HG03045 (cell line): Measurements from ENCODE around the gene CDH4.

Source experiments
- ATAC-seq: cut with Tn5 transposase; IDR thresholded peaks from one replicate; pipeline ENCODE4 v1.9.1; 2021; ENCODE audit warnings: mild to moderate bottlenecking, moderate library complexity; ENCODE audit not compliant: unreplicated experiment

Gene CDH4

GRCh38 chr20:61891916-61892649 is 640.0 kb downstream of the CDH4 start:
- no peak for ATAC-seq

DNA sequence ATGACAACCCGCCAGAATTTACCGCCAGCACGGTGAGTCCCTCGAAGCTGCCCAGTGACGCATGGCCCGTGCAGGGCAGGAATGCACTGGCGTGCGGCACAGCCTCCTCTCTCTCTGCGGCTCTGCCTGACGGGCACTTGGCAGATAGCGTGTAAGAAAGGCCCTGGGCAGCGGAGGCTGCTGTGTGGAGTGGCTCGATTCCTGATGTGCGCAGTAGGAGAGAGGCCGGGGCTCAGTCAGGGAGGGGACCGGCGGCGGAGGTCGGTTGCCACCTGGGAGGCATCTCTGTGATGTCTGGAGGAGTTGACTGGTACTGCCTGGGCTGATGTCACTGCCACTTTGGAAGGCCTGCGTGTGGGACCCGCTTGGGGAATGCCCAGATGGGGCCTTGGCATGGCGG is 643.0 kb downstream of the CDH4 start:
- no peak for ATAC-seq

- no peak for ATAC-seq
These were observed 643.6 kb downstream of the CDH4 start for GRCh38 chr20:61895686-61896057.

DNA sequence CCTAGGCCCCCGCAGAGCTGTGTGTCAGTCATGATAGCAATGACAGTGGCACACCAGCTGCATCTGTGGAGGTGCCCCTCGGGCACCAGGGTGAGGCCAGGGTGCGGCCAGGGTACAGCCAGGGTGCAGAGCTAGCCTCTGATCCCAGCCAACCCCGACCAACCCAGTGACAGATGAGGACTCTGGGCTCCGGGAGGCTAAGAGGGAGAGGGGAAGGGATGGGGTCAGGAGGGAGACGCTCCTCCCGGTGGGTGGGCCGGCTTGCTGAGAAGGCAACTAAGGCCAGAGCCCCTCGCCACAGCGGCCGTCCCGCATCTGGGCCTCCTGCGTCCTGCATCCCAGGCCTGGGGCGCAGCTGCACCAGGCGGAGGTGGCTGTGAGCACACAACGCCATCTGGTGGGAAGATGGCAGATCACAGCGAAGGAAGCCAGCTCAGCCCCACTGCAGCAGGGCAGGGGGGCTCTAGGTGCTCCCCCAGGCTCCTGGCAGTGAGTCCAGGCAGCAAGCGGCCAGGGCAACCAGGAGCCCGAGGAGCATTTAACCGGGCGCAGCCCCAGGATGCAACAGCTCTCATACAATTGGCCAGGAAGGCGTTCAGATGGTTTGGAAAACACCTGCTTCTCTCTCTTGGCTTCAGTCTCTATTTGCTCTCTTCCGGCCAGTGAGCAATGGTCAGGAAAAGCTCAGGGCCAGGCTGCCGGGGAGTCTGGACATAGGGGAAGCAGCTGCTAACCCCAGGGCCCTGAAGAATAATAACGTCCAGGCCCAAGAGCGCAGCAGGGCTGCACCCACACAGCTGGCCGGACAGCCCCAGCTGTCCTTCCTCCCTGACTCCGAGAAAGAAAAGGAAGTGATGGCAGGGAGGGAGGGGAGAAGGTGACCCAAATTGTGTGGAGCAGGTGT is 644.2 kb downstream of the CDH4 start:
- ATAC-seq = no peak

DNA sequence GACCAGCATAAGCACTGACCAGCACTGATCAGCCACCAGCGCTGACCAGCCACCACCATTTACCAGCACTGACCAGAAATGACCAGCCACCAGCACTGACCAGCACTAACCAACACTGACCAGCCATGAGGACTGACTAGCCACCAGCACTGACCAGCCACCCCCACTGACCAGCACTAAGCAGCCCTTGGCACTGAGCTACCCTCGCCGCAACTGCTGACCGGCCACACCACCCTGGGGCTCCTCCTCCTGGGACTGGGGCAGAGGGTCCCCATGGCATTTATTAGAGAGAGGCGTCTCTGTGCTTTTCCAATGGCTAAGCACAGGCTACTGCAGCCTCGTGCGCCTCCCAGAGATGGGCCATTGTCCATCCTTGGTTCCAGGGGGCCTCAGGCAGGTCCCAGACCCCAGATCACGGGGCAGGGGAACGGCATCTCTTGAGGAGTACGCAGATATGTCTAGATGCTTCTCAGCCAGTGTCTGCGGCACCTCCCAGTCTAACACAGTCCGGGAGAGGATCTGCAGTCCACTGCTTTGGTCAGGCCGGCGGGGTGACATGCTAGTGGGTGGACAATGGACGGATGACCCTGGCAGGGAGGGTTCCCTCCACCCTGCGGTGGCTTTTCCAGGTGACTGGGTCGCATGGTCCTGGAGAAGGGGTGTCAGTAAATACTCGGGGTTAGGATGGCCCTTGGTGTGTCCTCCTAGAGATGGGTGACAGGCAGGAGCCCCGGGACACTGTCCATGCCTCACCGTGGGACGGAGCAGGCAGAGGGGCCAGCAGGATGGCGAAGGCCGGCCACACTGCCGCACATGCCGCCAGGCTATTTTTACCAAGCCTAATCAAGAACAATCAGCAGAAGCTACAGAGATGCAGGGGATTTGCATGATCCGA is 645.6 kb downstream of the CDH4 start:
- no peak for ATAC-seq

- ATAC-seq = no peak
These were observed 646.3 kb downstream of the CDH4 start for GRCh38 chr20:61898405-61898804.

DNA sequence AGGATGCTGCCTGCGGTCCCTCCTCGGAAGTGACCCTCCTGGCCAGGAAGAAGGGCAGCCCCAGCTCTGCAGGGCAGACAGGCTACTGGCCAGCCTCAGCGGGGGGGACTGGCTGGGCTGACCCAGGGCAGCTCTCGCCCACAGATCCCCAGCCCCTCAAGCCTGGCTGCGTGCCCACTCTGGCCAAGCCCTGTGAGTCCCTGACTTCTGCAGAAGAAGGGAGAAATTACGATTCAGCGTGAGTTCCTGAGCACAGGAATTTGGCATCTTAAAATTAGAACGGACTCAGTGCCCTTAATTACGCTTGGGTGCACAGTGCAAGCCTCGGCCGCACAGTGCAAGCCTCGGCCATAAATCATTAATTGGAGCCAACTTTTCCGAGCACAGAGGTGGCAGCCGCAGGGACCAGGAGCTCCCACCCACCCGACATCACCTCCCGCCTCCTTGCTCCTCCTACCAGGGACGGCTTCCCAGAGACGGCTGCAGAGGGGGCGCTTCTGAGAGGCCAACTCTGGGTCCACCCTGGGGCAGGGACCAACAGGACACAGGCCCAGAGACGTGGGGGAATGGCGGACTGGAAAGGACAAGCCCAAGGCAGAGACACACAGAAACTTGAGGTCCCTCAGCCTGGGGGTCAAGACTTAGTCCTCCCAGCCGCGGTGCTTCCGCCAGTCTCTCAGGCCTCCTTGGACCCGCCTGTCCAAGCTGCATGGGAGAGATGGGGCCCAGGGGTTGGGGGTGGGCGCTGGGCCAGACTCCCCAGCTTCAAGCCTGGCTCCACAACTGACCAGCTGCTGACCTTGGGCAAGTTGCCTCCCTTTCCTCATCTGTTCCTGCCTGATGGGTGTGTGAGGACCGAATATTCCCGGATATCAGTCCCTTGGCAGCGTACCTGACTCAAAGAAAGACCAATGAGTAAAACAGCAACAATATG is 648.2 kb downstream of the CDH4 start:
- ATAC-seq = no peak

DNA sequence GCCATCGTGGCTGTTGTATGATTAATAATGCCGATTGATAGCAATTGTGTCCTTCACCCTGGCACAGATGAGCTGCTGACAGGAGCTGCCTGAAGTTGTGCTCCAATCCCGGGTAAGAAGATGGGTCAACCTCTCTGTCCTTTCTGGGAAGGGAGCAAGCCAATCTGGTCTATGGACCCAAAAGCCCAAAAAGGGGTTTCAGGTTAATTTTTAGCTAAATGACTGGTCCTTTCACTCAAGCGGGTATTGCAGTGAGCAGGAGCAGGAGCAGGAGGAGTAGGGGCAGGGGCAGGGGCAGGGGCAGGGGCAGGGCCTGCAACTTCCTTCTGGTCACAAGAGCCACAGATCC is 648.9 kb downstream of the CDH4 start:
- ATAC-seq = no peak

DNA sequence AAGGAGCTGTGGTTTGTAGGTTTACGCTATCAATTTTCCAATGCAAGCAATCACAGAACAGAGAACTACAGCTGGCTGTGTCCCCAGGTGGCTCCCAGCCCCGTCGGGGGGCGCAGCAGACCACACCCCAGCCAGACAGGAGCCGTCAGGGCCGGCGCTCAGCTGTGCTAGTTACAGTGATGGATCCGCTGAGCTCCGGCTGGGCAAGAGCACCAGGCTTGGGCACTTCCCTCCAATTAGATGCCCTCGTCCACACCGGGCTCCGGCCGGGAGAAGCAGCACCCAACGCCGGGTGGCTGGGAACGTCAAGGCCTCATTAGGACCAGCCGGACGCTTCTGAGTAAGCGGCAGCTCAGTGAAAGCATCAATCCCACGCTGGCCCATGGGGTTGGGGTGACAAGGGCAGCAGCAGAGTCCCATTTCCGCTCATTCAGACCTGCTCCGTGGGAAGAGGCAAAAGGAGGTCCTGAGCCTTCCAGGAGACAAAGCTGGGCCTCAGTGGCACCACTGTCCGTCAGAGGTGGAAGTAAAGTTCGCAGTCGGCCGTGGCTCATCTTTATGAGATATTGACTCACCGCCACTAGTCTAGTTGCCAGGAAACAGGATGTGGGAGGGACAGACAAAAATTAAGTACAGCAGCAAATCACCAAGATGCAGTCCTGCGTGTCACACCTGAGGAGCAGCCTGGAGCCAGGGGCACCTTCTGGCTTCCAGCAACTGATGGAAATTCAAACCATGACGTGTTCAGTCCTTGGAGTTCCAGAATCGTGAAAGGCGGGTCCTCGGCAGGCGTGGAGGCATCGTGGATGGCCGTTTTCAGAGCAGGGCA is 649.5 kb downstream of the CDH4 start:
- no peak for ATAC-seq

- no peak for ATAC-seq
These were observed 650.3 kb downstream of the CDH4 start for GRCh38 chr20:61902221-61902869.

DNA sequence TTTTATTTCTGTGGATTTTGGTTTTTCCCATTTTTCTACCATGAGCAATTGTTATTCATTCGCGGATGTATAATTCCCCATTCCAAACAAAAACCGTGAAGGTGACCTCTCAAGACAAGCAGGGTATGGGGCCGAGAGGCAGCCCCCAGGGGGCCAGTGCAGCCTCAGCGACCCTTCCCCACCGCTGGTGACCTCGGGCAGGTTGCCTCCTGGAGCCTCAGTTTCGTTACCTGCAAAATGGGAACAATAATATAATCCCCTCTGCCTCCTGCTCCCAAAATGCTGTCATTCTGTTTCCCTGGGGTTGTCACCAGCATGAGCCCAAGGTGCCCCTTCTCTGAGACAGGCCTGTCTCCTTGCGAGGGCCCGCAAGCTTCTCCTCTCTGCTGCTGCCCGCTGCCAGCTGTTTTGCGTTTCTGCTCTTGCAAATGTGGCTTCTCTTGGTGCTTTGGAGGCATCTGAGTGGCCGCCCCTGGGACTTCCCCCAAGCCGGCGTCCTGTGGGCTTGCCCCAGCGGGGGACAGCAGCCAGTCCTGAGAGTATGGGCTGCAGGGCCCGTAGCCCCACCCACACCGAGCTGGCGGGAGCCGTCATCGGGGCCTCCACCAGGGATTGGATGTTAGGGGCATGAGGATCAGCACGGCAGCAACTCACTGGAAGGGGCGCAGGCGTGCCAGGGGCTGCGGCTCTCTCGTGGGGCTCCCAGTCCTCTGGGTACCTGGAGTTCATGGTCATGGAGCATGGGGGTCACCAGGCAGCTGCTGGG is 651.7 kb downstream of the CDH4 start:
- no peak for ATAC-seq

DNA sequence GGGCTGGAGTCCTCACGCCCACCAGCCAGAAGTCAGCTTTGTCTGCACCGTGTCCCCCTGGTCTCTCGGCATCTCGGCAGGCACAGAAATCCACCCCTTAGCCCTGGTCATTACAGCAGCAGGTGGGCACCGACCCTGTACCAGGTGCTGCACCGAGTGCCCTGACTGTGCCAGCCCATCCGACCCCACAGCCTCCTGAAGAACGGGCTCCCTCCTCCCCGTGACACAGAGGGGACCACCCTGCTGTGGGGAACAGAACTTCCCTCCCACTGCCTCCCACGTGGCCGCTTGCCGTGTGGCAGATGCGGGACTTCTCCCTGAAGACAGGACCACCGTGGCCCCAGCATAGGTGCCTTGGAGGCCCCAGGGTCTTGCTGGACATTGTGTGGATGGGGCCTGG is 652.4 kb downstream of the CDH4 start:
- no peak for ATAC-seq

- no peak for ATAC-seq
These were observed 653.9 kb downstream of the CDH4 start for GRCh38 chr20:61905781-61906523.

- ATAC-seq = no peak
These were observed 655.2 kb downstream of the CDH4 start for GRCh38 chr20:61907081-61907891.

DNA sequence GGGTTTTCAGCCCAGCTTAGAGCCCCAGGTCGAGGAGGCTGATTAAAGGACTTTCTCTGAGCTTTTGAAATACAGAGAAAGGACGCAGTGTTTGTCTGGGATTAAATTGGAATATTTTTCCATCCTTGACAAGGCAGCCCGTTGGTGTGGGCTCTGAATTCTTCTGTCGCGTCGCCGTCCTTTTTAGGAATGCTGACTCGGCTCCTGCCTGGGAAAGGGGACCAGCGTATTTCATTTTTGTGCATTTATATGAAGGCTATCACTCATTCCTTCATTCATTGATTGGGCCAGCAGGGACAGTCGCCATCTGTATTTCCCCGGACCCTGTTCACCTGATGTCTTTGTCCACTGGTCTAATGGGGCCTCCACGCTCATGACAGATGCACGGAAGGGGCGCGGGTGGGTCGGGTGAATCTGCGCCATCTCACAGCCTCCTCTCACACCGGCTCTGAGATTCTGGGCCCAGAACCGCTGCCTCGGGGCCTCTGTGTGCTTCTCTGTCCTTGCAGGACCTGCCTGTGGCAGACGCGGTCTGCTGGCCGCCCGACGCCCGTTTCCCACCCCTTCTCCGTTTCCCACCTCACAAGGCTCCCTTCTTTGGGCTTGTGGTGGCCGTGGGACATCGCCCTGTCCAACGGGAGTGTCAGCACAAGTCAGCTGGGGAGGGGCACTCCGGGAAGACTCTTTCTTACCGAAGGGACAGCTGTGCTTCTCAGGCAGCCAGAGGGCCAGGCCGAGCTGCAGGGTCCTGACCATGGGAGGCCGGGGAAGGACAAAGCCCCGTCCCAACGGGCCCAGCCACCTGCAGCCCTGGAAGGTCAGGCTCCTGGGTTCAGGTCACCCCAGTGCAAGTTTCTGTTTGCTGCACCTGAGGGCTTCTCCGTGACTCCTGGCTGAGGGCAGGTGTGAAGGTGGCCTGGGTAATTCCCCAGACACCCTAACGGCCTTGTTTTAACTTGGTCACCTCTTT is 656.3 kb downstream of the CDH4 start:
- no peak for ATAC-seq
